ENCODE measurements around the gene HID1. TPM values are rescaled to one million over a fixed set of nuclear protein-coding genes. Genes with fewer than 3 reads are reported as not detected.
A peak's percentile ranks its signal among the peaks of the same experiment; 100 is the strongest.

Gene HID1
- total RNA-seq, 1 experiment from 2014 or later, result 0.16 TPM

DNA sequence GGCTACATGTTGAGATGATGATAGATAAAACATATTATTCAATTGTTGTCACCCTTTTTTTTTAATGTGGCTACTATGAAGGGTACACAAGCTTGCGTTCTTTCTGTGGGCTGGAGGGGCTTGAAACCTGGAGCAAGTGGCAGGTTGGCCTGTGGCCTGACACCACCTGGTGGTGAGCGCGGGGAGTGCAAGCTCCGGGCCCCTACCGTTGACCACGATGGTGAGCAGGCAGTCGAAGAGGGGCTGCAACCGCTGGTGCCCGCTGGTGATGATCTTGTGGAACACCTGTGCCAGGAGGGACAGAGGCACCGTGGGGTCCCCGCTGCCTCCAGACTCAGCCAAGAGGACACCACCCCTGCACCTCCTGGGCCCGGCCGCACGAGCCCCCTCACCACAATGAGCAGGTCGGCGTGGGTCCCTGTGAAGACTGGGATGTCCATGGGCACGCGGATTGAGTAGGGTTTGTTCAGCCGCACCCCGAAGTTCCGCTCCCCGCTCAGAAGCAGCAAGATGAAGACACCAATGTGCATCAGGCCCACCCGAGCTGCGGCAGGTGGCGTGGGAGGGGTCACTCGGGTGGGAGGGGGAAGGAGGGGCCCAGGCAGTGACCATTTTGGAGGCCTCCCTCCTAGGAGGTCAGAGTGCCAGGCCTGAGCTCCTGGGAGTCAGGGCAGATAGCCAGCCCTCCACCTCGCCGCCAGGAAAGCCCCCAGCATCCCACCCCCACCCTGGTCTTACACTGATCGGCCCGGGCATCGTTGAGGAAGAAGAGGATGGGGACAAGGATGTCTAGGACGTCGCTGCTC lies 14.4 kb downstream of the HID1 start:
- Histone ChIP-seq H3K27me3 (replicated peaks) (peaks cover 36% of the 10 kb centered on the region), H3K4me3 (no peak overlapping the region), H3K9me3 (replicated peaks) (no peaks in the 10 kb centered on the region), H3K27ac (no peak overlapping the region), H3K36me3 (no peaks in the 10 kb centered on the region), H3K4me1 (replicated peaks) (no peaks in the 10 kb centered on the region)
- DNase-seq (ENCODE audit: low read depth in 1 of 2, low spot score in 2 of 2), result peak; percentile 63 to 85

GRCh38 chr17:74956093-74956492 lies 16.5 kb downstream of the HID1 start:
- H3K9me3 ChIP-seq (replicated peaks), result no peaks in the 10 kb centered on the region
- H3K36me3 ChIP-seq, result no peaks in the 10 kb centered on the region
- H3K4me3 ChIP-seq, result no peak overlapping the region
- H3K27me3 ChIP-seq (replicated peaks), result peaks cover 56% of the 10 kb centered on the region
- no peak overlapping the region for H3K27ac ChIP-seq
- no peak for DNase-seq (ENCODE audit: low read depth in 1 of 2, low spot score in 2 of 2)
- no peaks in the 10 kb centered on the region for H3K4me1 ChIP-seq (replicated peaks)

DNA sequence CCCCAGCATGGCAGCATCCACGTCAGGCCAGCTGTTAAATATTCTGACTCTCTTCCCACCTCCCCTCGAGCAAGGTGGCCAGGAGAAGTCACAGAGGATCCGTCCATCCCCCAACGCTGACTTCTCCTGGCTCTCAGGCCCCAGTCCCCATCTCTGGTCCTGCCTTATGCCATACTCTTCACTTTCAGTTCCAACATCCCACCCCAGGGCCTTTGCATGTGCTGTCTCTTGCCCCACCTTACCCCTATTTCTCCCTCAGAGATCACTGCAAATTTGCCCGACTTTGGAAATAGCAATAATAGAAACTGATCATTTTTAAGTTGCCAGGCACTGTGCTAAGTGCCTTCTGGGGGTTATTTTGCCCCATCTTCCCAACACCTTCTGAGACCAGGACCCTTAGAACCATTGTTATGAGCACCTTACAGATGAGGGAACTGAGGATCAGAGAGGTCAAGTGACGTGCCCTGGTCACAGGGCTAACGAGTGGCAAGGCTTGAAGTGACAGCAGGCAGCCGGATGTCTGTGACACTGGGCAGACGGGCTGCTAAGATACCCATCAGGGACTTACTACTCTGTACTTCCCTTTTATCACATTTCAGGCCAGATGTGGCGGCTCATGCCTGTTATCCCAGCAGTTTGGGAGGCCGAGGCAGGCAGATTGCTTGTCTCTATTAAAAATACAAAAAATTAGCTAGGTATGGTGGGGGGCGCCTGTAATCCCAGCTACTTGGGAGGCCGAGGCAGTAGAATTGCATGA lies 17.7 kb downstream of the HID1 start:
- Histone ChIP-seq H3K4me3 (no peak overlapping the region), H3K27ac (no peak overlapping the region), H3K9me3 (replicated peaks) (no peaks in the 10 kb centered on the region), H3K36me3 (no peaks in the 10 kb centered on the region), H3K4me1 (replicated peaks) (no peaks in the 10 kb centered on the region), H3K27me3 (replicated peaks) (peaks cover 69% of the 10 kb centered on the region)
- no peak for DNase-seq (ENCODE audit: low read depth in 1 of 2, low spot score in 2 of 2)

DNA sequence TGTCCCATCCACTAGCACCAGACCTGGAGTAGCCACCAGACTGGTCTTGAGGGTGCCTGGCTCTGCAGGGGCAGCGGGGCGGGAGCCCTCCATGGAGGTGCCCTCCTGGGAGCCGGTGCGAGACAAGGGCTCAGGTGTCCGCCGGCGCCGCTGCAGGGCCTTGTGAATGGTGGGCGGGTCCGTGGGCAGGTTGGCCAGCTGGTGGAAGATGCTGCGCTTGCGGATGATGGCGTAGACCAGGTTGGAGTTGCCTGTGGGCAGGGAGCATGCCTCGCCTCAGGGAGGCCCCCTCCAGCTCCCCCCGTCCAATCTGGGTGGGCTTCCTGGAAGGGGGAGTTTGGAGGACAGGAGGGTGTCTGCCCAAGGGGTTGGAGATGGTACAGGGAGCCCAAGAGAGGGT lies 18.4 kb downstream of the HID1 start:
- Histone ChIP-seq H3K4me3 (no peak overlapping the region), H3K27ac (no peak overlapping the region), H3K36me3 (no peaks in the 10 kb centered on the region), H3K9me3 (replicated peaks) (no peaks in the 10 kb centered on the region), H3K4me1 (replicated peaks) (no peaks in the 10 kb centered on the region), H3K27me3 (replicated peaks) (peaks cover 76% of the 10 kb centered on the region)
- DNase-seq (ENCODE audit: low read depth in 1 of 2, low spot score in 2 of 2), result peak in 1 of 2 experiments; percentile 49

GRCh38 chr17:74953134-74953687 lies 19.3 kb downstream of the HID1 start:
- H3K4me3 ChIP-seq, result no peak overlapping the region
- peaks cover 85% of the 10 kb centered on the region for H3K27me3 ChIP-seq (replicated peaks)
- H3K4me1 ChIP-seq (replicated peaks), result no peaks in the 10 kb centered on the region
- H3K9me3 ChIP-seq (replicated peaks), result no peaks in the 10 kb centered on the region
- no peak overlapping the region for H3K27ac ChIP-seq
- no peak for DNase-seq (ENCODE audit: low read depth in 1 of 2, low spot score in 2 of 2)
- no peaks in the 10 kb centered on the region for H3K36me3 ChIP-seq

DNA sequence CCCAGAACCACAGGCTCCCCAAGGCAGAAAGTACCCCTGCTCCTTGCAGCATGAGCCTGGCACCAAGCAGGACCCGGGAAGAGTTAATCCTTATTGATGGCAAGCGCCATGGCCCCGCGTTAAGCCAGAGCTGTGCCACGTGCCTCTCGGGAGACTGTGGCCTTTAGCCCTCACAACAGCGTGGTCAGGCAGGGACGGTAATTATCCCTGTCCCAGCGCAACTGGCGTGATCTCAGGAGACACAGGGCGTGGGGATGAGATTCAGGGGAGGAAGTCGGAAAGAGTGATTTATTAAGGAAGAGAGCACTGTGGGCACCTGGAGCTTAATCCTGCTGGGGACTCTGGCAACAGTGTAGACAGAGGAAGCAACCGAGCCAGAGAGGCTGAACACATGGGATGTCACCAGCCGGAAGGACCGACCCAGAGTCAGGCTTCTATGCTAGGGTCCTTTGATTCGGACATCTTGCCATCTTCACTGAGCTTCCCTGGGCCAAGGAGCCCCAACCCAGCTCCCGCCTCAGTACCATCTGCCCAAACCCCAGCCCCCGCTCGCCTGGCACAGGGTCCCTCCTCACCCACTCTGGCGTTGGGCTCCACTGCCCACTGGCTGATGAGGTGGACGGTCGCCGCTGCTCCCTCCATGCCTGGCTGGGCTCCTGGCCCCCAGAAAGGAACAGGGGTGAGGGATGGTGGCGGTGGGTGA lies 20.0 kb downstream of the HID1 start:
- no peak overlapping the region for H3K4me3 ChIP-seq

DNA sequence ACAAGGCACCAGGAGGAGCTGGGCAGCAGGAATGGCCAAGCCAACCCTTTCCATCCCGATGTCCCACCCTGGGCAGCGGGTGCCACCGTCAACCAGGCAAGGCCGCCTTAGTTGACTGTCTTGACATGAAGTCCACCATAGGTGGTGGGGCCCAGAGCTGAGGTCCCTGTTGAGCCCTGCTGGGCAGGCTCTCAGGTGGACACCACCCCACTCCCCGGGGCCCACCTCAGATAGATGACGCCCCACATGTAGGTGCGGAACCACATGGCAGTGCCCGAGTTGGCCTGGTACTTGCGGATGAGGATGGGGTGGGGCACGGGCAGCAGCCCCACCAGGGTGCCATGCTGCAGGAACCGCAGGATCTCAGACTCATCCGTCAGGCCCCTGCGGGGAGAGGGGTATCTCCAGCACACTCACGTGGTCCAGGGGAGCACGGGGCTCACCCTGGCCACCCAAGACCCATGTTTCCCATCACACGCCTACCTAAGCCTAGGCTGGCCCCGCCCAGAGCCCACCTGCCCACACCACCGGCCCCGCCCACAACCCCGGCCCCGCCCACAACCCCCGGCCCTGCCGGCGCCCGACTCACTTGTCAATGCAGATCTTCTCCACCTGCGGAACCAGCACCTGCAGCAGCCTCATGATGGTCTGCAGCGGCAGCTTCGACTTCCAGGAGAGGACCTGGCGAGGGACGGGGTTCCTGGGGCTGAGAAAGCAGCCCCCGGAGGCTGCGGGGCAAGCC lies 20.7 kb downstream of the HID1 start:
- no peaks in the 10 kb centered on the region for H3K36me3 ChIP-seq
- H3K27ac ChIP-seq, result no peak overlapping the region
- peaks cover 95% of the 10 kb centered on the region for H3K27me3 ChIP-seq (replicated peaks)
- no peak overlapping the region for H3K4me3 ChIP-seq
- H3K4me1 ChIP-seq (replicated peaks), result no peaks in the 10 kb centered on the region
- H3K9me3 ChIP-seq (replicated peaks), result no peaks in the 10 kb centered on the region
- DNase-seq (ENCODE audit: low read depth in 1 of 2, low spot score in 2 of 2), result peak in 1 of 2 experiments; percentile 51

More for the DNA sequence above, 20.0 kb downstream of the HID1 start:
- H3K36me3 ChIP-seq, result no peaks in the 10 kb centered on the region
- no peak overlapping the region for H3K27ac ChIP-seq
- H3K9me3 ChIP-seq (replicated peaks), result no peaks in the 10 kb centered on the region
- H3K27me3 ChIP-seq (replicated peaks), result peaks cover 89% of the 10 kb centered on the region
- H3K4me1 ChIP-seq (replicated peaks), result no peaks in the 10 kb centered on the region
- DNase-seq (ENCODE audit: low read depth in 1 of 2, low spot score in 2 of 2), result peak in 1 of 2 experiments; percentile 49

DNA sequence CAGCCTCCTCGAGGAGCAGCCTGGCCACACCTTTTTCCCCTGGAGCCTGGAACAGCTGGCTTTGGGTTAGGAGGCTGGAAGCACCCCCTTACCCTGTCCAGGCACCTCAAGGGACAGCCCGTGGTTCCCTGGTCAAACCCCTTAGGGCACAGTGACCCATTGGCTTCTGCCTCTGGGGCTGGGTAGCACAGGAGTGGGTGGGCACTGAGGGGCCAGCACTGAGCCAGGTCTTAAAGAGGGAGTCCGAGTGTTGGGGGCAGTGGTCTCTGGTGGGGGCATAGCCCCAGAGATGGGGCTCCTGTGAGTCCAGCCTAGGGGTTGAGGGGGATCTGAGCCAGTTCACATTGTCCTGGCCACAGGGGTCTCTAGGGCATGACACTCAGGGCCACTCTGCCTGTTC lies 21.5 kb downstream of the HID1 start:
- no peak overlapping the region for H3K4me3 ChIP-seq
- no peaks in the 10 kb centered on the region for H3K36me3 ChIP-seq
- DNase-seq (ENCODE audit: low read depth in 1 of 2, low spot score in 2 of 2), result no peak
- no peaks in the 10 kb centered on the region for H3K4me1 ChIP-seq (replicated peaks)
- peaks cover 97% of the 10 kb centered on the region for H3K27me3 ChIP-seq (replicated peaks)
- no peaks in the 10 kb centered on the region for H3K9me3 ChIP-seq (replicated peaks)
- no peak overlapping the region for H3K27ac ChIP-seq

DNA sequence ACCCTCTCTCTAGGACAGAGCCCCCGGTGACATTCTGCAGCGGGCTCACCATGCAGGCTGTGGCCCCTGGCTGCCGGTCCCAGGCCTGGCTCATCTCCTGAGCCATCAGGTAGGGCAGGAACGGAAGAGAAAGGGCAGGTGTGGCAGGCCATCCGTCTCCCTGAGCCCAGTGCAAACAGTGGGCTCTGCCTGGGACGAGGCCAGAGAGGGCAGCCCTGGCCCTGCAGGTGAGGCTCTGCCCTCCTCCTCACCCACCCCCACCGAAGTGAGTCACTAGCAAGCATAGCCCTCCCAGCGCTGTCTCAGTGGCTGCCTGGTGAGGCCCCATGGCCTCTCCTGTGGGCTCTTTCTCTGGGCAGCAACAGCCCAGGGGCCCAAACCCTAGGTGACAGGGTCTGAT lies 22.4 kb downstream of the HID1 start:
- DNase-seq (ENCODE audit: low read depth in 1 of 2, low spot score in 2 of 2), result no peak
- Histone ChIP-seq H3K27ac (no peak overlapping the region), H3K4me1 (replicated peaks) (no peaks in the 10 kb centered on the region), H3K36me3 (no peaks in the 10 kb centered on the region), H3K9me3 (replicated peaks) (no peaks in the 10 kb centered on the region), H3K27me3 (replicated peaks) (peaks cover 100% of the 10 kb centered on the region), H3K4me3 (no peak overlapping the region)

DNA sequence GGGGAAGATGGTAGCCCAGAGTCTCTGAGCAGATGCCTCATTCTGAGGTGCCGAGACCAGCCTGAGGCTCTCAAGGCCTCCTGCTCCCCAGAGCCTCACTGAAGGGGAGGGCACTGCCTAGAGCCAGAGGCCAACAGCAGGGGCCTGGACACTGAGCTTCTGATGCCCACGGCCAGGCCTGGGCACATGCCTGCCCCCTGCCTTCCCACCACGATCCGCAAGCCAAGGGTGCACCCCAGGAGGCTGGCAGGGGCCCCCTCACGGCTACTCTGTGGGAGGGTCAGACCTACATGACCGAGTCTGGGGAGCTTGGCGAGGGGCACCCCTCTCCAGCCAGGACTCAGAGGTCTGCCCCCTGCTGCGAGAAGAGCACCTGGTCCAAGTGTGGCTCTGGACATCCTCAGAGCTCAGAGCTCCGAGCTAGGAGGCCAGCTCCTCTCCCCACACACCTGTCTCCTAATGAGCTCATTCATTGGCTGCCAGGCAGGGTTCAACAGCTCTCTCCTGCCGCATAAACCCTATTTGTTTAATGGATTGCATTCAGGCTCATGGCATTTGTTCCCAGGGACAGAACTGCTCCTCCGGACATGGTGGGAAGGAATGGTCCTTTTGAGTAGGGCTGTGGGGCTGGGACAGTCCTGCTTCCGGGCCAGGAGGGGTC lies 23.0 kb downstream of the HID1 start:
- Histone ChIP-seq H3K4me3 (no peak overlapping the region), H3K36me3 (no peaks in the 10 kb centered on the region), H3K27me3 (replicated peaks) (peaks cover 100% of the 10 kb centered on the region), H3K27ac (no peak overlapping the region), H3K9me3 (replicated peaks) (no peaks in the 10 kb centered on the region), H3K4me1 (replicated peaks) (no peaks in the 10 kb centered on the region)
- no peak for DNase-seq (ENCODE audit: low read depth in 1 of 2, low spot score in 2 of 2)

GRCh38 chr17:74947041-74947754 lies 25.4 kb downstream of the HID1 start:
- H3K27ac ChIP-seq, result no peak overlapping the region
- no peak for DNase-seq (ENCODE audit: low read depth in 1 of 2, low spot score in 2 of 2)
- no peaks in the 10 kb centered on the region for H3K4me1 ChIP-seq (replicated peaks)
- no peaks in the 10 kb centered on the region; the same call in 1 of the 2 replicates for H3K9me3 ChIP-seq (replicated peaks)
- no peak overlapping the region for H3K4me3 ChIP-seq
- peaks cover 100% of the 10 kb centered on the region for H3K27me3 ChIP-seq (replicated peaks)
- no peaks in the 10 kb centered on the region for H3K36me3 ChIP-seq

- no peak for DNase-seq (ENCODE audit: low read depth in 1 of 2, low spot score in 2 of 2)
- Histone ChIP-seq H3K4me1 (replicated peaks) (no peaks in the 10 kb centered on the region), H3K4me3 (no peak overlapping the region), H3K9me3 (replicated peaks) (no peaks in the 10 kb centered on the region; the same call in 1 of the 2 replicates), H3K36me3 (no peaks in the 10 kb centered on the region), H3K27ac (no peak overlapping the region), H3K27me3 (replicated peaks) (peaks cover 100% of the 10 kb centered on the region)
Observed at GRCh38 chr17:74946641-74947040, 25.9 kb downstream of the HID1 start.
